HFFc6 (cell line): ENCODE measurements around the gene VWA3A. TPM values are rescaled to one million over a fixed set of nuclear protein-coding genes. Genes with fewer than 3 reads are reported as not detected.

Experiments
- DNase-seq: peaks from one replicate; pipeline ENCODE4 v3.0.0-alpha.2; 2018
- H3K27ac Mint-ChIP-seq: 2 replicates; pipeline ENCODE4 v1.8.0; 2020; ENCODE audit warnings: mild to moderate bottlenecking, mixed read lengths
- H3K27me3 Mint-ChIP-seq: 2 replicates; pipeline ENCODE4 v1.8.0; 2021; ENCODE audit warnings: mild to moderate bottlenecking, moderate library complexity, mixed read lengths; ENCODE audit not compliant: insufficient read depth
- H3K36me3 Mint-ChIP-seq: 2 replicates; pipeline ENCODE4 v1.8.0; 2021; ENCODE audit warnings: low read depth, mixed read lengths
- H3K4me1 Mint-ChIP-seq: 2 replicates; pipeline ENCODE4 v1.8.0; 2020; ENCODE audit warnings: low read depth, mixed read lengths
- H3K4me3 Mint-ChIP-seq: 2 replicates; pipeline ENCODE4 v1.8.0; 2020; ENCODE audit warnings: mild to moderate bottlenecking, moderate library complexity, mixed read lengths
- H3K9me3 Mint-ChIP-seq: 2 replicates; pipeline ENCODE4 v1.8.0; 2020; ENCODE audit warnings: mild to moderate bottlenecking, mixed read lengths
- total RNA-seq, 6 experiments: library from RNA; stranded (reverse); fragmentation: NEBNext Ultra II Directional; extraction: Animal tissue kit (Norgen Biotek cat#: 25700); gene quantifications; 2 replicates in 1 of 6; 3 replicates in 5 of 6; pipeline ENCODE4 v1.2.3, GENCODE V29; 2021
- TF ChIP-seq, protein P1 (sequence below): fragments of 200-600 bp; sonication (generic); IDR thresholded peaks from 2 replicates; pipeline ENCODE4 v1.5.0; 2021; ENCODE audit warnings: antibody characterized with exemption, mild to moderate bottlenecking

VWA3A gene
- total RNA-seq, 6 experiments from 2014 or later, result 0.09 to 0.41 TPM; not detected in 4

DNA sequence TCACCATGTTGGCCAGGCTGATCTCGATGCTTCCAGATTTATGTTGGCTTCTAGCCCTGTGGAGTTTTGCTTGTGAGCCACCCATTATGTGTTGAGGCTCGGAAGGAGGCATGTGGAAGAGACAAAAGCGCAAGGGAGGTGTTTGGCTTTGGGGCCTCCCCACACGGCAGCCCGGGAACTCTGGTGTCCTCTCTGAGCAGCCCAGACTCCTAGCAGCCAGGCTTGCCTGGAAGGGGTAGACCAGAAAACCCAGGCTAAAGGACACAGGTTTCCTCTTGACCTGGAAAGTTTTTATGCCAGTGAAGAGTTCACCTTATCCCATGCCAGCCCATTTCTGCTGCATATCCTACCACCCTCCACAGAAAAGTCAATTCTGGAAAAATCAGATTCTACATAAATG, 91.0 kb downstream of the VWA3A start:
- TF ChIP-seq, protein P1, sequence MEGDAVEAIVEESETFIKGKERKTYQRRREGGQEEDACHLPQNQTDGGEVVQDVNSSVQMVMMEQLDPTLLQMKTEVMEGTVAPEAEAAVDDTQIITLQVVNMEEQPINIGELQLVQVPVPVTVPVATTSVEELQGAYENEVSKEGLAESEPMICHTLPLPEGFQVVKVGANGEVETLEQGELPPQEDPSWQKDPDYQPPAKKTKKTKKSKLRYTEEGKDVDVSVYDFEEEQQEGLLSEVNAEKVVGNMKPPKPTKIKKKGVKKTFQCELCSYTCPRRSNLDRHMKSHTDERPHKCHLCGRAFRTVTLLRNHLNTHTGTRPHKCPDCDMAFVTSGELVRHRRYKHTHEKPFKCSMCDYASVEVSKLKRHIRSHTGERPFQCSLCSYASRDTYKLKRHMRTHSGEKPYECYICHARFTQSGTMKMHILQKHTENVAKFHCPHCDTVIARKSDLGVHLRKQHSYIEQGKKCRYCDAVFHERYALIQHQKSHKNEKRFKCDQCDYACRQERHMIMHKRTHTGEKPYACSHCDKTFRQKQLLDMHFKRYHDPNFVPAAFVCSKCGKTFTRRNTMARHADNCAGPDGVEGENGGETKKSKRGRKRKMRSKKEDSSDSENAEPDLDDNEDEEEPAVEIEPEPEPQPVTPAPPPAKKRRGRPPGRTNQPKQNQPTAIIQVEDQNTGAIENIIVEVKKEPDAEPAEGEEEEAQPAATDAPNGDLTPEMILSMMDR, result no peak
- DNase-seq, result no peak
- H3K9me3 Mint-ChIP-seq, result no peaks in the 10 kb centered on the region
- H3K27me3 Mint-ChIP-seq, result peaks cover 33% of the 10 kb centered on the region
- H3K27ac Mint-ChIP-seq, result no peak overlapping the region
- H3K36me3 Mint-ChIP-seq, result no peaks in the 10 kb centered on the region
- H3K4me3 Mint-ChIP-seq, result no peak overlapping the region
- H3K4me1 Mint-ChIP-seq, result peaks cover 4% of the 10 kb centered on the region

DNA sequence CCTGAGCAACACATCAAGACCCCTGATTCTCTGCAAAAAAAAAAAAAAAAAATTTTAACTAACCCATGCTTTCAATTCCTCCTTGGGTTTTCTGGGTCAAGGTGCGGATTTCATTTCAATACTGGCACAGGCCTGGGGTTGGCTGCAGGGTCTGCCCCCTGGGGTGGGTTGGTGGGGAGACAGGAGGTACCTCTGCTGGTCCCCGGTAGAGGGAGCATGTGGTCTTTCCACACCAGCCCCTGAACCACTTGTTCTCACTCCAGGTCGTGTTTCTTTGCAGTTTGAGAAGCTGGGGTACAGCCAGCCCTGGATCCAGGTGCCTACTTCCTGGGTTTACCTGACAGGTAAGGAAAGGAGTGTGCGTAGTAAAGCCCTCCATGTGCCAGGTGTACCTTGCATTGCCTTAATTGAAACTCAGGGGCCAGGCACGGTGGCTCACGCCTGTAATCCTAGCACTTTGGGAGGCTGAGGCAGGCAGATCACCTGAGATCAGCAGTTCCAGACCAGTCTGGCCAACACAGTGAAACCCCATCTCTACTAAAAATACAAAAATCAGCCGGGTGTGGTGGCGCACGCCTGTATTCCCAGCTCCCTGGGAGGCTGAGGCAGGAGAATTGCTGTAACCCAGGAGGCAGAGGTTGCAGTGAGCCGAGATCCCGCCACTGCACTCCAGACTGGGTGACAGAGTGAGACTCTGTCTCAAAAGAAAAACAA, 91.7 kb downstream of the VWA3A start:
- Mint-ChIP-seq H3K4me3 (no peak overlapping the region), H3K4me1 (peaks cover 12% of the 10 kb centered on the region), H3K36me3 (no peaks in the 10 kb centered on the region), H3K9me3 (no peaks in the 10 kb centered on the region), H3K27me3 (peaks cover 30% of the 10 kb centered on the region), H3K27ac (no peak overlapping the region)
- TF ChIP-seq, protein P1, result peak; percentile 60
- no peak for DNase-seq

DNA sequence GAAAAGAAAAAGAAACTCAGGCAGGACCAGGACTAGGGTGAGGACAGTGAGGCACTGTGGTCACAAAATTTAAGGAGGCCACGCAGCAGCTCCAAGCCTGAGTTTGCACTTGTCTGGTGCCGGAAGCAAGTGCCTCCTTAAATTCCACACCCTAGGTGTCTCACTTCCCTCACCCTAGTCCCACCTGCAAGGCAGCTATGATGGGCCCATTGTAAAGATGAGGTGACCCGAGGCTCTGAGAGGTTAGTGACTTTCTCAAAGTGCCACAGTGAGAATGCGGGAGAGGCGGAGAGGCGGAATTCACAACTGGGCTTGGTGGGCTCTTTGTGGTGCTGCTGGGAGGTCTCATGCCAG, 92.3 kb downstream of the VWA3A start:
- H3K4me3 Mint-ChIP-seq, result no peak overlapping the region
- TF ChIP-seq, protein P1, result no peak
- no peak overlapping the region for H3K27ac Mint-ChIP-seq
- no peaks in the 10 kb centered on the region for H3K36me3 Mint-ChIP-seq
- H3K27me3 Mint-ChIP-seq, result peaks cover 28% of the 10 kb centered on the region
- H3K4me1 Mint-ChIP-seq, result peaks cover 17% of the 10 kb centered on the region
- H3K9me3 Mint-ChIP-seq, result no peaks in the 10 kb centered on the region
- DNase-seq, result no peak

DNA sequence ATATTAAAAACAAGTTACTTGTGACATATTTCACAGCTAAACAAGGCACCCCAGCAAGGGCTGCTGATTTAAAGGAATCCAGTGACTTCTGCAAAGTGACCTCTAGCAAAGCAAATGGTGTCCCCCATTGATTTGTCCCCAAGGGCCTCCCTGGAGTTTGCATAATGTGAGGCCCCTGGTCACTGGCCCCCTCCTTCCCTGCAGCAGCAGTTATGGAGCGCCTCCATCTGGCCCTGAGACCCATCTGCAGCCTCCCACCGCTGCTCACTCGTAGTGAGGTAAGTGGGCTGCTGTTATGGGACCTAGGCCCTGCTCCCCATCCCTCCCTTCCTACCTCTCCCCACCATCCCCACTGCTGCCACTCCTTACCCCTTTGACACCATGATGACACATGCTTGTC, 94.2 kb downstream of the VWA3A start:
- H3K27me3 Mint-ChIP-seq, result peaks cover 14% of the 10 kb centered on the region
- no peak for DNase-seq
- H3K4me1 Mint-ChIP-seq, result peaks cover 23% of the 10 kb centered on the region
- TF ChIP-seq, protein P1, result peak; percentile 68
- H3K27ac Mint-ChIP-seq, result no peak overlapping the region
- no peaks in the 10 kb centered on the region for H3K36me3 Mint-ChIP-seq
- H3K4me3 Mint-ChIP-seq, result no peak overlapping the region
- H3K9me3 Mint-ChIP-seq, result no peaks in the 10 kb centered on the region

DNA sequence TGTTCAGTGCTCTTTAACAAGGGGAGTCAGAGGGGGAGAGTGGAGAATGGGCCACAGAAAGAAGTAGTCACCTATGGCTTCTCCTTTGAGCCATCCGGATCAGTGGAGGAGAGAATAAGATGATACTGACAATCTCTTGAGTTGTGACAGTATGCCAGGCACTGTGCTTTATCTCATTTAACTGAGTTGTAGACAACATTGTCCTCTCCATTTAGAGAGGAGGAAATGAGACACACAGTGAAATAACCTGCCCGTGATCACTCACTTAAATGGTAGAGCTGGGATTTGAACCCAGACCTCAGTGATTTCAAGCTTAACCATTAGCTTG, 95.9 kb downstream of the VWA3A start:
- Mint-ChIP-seq H3K4me1 (peaks cover 37% of the 10 kb centered on the region), H3K27me3 (peaks cover 7% of the 10 kb centered on the region), H3K9me3 (no peaks in the 10 kb centered on the region), H3K4me3 (no peak overlapping the region), H3K27ac (no peak overlapping the region), H3K36me3 (no peaks in the 10 kb centered on the region)
- TF ChIP-seq, protein P1, result no peak
- no peak for DNase-seq
